Caco-2 (cell line): ENCODE results near the gene ING3. TPM values are rescaled to one million over a fixed set of nuclear protein-coding genes. Genes with fewer than 3 reads are reported as not detected.

Source experiments
- BruUV-seq: library from RNA; stranded (reverse); fragments of 400-500 nt; replicated peaks from 2 replicates; lab custom pipeline; 2021; lab: Mats Ljungman, UMichigan
- CTCF ChIA-PET: fragments of 300-600 bp; sonication (Branson Sonifier 250); formaldehyde crosslinking; loops from one replicate; lab custom pipeline; 2022; ENCODE audit warnings: antibody characterized with exemption; lab: Charles Lee
- POLR2A ChIA-PET: fragments of 300-600 bp; sonication (Branson Sonifier 250); formaldehyde crosslinking; loops from one replicate; lab custom pipeline; 2022; ENCODE audit warnings: antibody characterized with exemption; lab: Charles Lee
- DNase-seq, 2 experiments: peaks; one replicate each; pipeline versions ENCODE4 v3.0.0 to v3.0.0-alpha.2; 2020 to 2022
- H3K27me3 ChIP-seq: replicated peaks from 2 replicates; pipeline ENCODE4 v1.6.0; 2011; ENCODE audit warnings: low read length; ENCODE audit not compliant: control insufficient read depth, insufficient read depth
- H3K36me3 ChIP-seq: 2 replicates; pipeline ENCODE4 v1.5.1; 2011; ENCODE audit warnings: low read length; ENCODE audit not compliant: control insufficient read depth, insufficient read depth
- H3K4me1 ChIP-seq: fragments of 250-450 bp; sonication (Bioruptor Pico); 2 replicates; pipeline ENCODE4 v1.5.1; 2020; ENCODE audit warnings: mild to moderate bottlenecking
- H3K4me3 ChIP-seq: 2 replicates; pipeline ENCODE4 v1.5.1; 2011; ENCODE audit warnings: low read depth, mild to moderate bottlenecking, control low read depth, low read length
- H3K9me3 ChIP-seq: fragments of 250-450 bp; sonication (Bioruptor Pico); 2 replicates; pipeline ENCODE4 v1.5.1; 2020; ENCODE audit warnings: mild to moderate bottlenecking, moderate library complexity
- H3K27ac Mint-ChIP-seq: one replicate; pipeline ENCODE4 v1.8.0; 2022; ENCODE audit warnings: mixed read lengths; ENCODE audit not compliant: unreplicated experiment
- H3K27me3 Mint-ChIP-seq: one replicate; pipeline ENCODE4 v1.8.0; 2022; ENCODE audit warnings: mixed read lengths; ENCODE audit not compliant: insufficient read depth, unreplicated experiment
- H3K36me3 Mint-ChIP-seq: one replicate; pipeline ENCODE4 v1.8.0; 2022; ENCODE audit warnings: mild to moderate bottlenecking, mixed read lengths; ENCODE audit not compliant: insufficient read depth, unreplicated experiment
- H3K4me1 Mint-ChIP-seq: one replicate; pipeline ENCODE4 v1.8.0; 2022; ENCODE audit warnings: low read depth, mixed read lengths; ENCODE audit not compliant: unreplicated experiment
- H3K4me3 Mint-ChIP-seq: one replicate; pipeline ENCODE4 v1.8.0; 2022; ENCODE audit warnings: mild to moderate bottlenecking, moderate library complexity, mixed read lengths; ENCODE audit not compliant: unreplicated experiment
- H3K9me3 Mint-ChIP-seq: one replicate; pipeline ENCODE4 v1.8.0; 2022; ENCODE audit warnings: mixed read lengths; ENCODE audit not compliant: unreplicated experiment
- intact Hi-C: fragments of 100-400 bp; cut with micrococcal nuclease; formaldehyde crosslinking; loops from one replicate; pipeline ENCODE4 v1.10.0; 2022; ENCODE audit not compliant: unreplicated experiment
- total RNA-seq: library from RNA; stranded (reverse); gene quantifications from 2 replicates; pipeline ENCODE4 v1.2.3, GENCODE V29; 2022
- TF ChIP-seq, protein P1 (sequence below), 2 experiments: fragments of 200-600 bp in 1 of 2; IDR thresholded peaks; 1 replicate in 1 of 2; 2 replicates in 1 of 2; pipeline versions ENCODE4 v1.5.1 to v1.8.0; 2011 to 2022; ENCODE audit warnings: antibody characterized with exemption in 1 of 2, control low read depth in 1 of 2, inconsistent platforms in 1 of 2, low read depth in 1 of 2, low read length in 1 of 2, mild to moderate bottlenecking in 1 of 2, moderate library complexity in 1 of 2; ENCODE audit not compliant: insufficient read depth in 1 of 2, severe bottlenecking in 1 of 2, unreplicated experiment in 1 of 2

ING3 gene
- total RNA-seq, 1 experiment from 2014 or later: 14.6 TPM

DNA sequence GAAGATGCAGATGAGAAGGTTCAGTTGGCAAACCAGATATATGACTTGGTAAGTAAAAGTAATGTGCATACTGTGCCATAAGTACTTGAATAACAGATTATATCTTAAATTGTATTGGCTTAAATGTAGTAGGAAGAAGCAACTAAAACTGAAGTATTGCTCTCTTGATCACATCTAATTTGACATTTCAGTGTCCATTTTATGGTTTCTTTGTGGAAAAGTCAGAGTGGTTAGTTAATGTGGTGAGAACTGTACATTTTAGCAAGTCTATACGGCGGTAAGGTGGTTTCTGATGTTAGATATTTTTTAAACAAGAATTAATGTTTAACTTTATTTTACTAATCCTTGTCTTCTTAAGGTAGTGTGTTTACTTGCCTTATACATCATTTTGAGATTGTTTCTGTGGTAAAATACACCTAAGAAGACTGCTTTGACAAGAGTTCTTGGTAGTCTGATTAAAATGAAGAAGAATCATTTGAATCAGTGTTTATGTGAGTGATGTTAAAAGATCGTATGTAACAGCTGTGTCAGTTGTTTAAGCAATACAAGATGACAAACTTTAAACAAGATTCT, 5.1 kb downstream of the ING3 start:
- Mint-ChIP-seq H3K9me3 (no peaks in the 10 kb centered on the region), H3K36me3 (peaks cover 32% of the 10 kb centered on the region), H3K27me3 (no peaks in the 10 kb centered on the region), H3K27ac (no peak overlapping the region), H3K4me3 (no peak overlapping the region), H3K4me1 (no peaks in the 10 kb centered on the region)
- no peaks in the 10 kb centered on the region for H3K9me3 ChIP-seq
- ChIA-PET POLR2A (no interaction called here), CTCF (no interaction called here)
- BruUV-seq: no TSS peak
- H3K4me3 ChIP-seq: no peak overlapping the region
- DNase-seq: no peak
- H3K4me1 ChIP-seq: no peaks in the 10 kb centered on the region
- intact Hi-C loops: no loop called here
- TF ChIP-seq, protein P1, sequence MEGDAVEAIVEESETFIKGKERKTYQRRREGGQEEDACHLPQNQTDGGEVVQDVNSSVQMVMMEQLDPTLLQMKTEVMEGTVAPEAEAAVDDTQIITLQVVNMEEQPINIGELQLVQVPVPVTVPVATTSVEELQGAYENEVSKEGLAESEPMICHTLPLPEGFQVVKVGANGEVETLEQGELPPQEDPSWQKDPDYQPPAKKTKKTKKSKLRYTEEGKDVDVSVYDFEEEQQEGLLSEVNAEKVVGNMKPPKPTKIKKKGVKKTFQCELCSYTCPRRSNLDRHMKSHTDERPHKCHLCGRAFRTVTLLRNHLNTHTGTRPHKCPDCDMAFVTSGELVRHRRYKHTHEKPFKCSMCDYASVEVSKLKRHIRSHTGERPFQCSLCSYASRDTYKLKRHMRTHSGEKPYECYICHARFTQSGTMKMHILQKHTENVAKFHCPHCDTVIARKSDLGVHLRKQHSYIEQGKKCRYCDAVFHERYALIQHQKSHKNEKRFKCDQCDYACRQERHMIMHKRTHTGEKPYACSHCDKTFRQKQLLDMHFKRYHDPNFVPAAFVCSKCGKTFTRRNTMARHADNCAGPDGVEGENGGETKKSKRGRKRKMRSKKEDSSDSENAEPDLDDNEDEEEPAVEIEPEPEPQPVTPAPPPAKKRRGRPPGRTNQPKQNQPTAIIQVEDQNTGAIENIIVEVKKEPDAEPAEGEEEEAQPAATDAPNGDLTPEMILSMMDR (IDR thresholded peaks at IDR 0.05; ENCODE audit: insufficient read depth in 1 of 2, low read depth in 1 of 2, low read length in 1 of 2, severe bottlenecking in 1 of 2, unreplicated experiment in 1 of 2): no peak
- H3K36me3 ChIP-seq: no peaks in the 10 kb centered on the region
- no peaks in the 10 kb centered on the region for H3K27me3 ChIP-seq

DNA sequence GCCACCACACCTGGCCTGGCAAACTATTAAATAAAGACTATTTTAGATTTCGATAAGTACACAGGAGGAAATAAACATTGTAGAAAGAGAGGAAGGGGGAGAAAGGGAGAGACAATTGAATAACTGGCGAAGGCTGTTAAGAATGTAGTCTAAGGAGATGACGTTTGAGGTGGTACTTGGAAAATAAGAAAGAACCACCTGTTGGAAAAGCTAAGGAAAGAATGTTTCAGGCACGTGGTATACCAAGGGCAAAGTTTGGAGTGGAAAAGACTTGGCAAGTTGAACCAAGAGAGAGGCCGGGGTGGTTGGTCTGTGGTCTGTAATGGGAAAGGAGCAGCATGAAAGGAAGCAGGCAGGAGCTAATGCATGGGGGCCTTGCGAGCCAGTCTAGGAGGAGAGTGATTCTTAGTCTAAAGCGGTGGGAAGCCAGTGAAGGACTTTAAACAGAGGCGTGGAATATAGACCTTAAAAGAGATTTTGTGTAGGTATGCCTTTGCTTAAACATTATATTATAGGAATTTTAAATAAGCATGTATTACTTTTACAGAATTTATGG, 9.4 kb downstream of the ING3 start:
- Mint-ChIP-seq H3K9me3 (no peaks in the 10 kb centered on the region), H3K36me3 (peaks cover 14% of the 10 kb centered on the region), H3K4me3 (no peak overlapping the region), H3K27me3 (no peaks in the 10 kb centered on the region), H3K4me1 (no peaks in the 10 kb centered on the region), H3K27ac (peak overlapping the region; percentile 2)
- BruUV-seq: no TSS peak
- intact Hi-C loops: no loop called here
- TF ChIP-seq, protein P1 (IDR thresholded peaks at IDR 0.05; ENCODE audit: insufficient read depth in 1 of 2, low read depth in 1 of 2, low read length in 1 of 2, severe bottlenecking in 1 of 2, unreplicated experiment in 1 of 2): no peak
- Histone ChIP-seq H3K36me3 (no peaks in the 10 kb centered on the region), H3K4me3 (no peak overlapping the region), H3K9me3 (no peaks in the 10 kb centered on the region), H3K27me3 (no peaks in the 10 kb centered on the region), H3K4me1 (no peaks in the 10 kb centered on the region)
- POLR2A ChIA-PET: no interaction called here
- DNase-seq: no peak
- CTCF ChIA-PET: no interaction called here

DNA sequence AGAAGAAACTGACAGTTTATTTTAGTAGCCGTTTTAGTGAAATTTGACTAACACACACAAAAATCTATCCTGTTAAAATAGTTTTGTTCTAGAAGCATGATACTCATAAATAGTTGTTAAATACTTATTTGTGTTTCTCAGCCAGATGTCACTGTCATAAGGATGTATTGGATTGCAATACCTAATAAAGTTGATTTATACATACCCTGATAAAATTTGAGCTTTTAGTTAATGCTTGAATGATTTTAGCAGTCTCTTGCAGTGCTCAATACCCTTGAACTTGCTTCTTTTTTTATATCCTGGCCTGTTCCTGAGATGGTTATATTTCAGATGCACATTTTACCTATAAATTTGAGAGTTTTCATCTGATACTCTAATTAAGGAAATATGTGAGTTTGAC, 10.1 kb downstream of the ING3 start:
- Mint-ChIP-seq H3K27ac (no peak overlapping the region), H3K4me1 (no peaks in the 10 kb centered on the region), H3K9me3 (no peaks in the 10 kb centered on the region), H3K27me3 (no peaks in the 10 kb centered on the region), H3K4me3 (no peak overlapping the region), H3K36me3 (peaks cover 7% of the 10 kb centered on the region)
- Histone ChIP-seq H3K4me1 (no peaks in the 10 kb centered on the region), H3K4me3 (no peak overlapping the region), H3K9me3 (no peaks in the 10 kb centered on the region), H3K27me3 (no peaks in the 10 kb centered on the region), H3K36me3 (no peaks in the 10 kb centered on the region)
- no peak for DNase-seq
- POLR2A ChIA-PET: no interaction called here
- intact Hi-C loops: no loop called here
- CTCF ChIA-PET: no interaction called here
- BruUV-seq: no TSS peak
- TF ChIP-seq, protein P1 (IDR thresholded peaks at IDR 0.05; ENCODE audit: insufficient read depth in 1 of 2, low read depth in 1 of 2, low read length in 1 of 2, severe bottlenecking in 1 of 2, unreplicated experiment in 1 of 2): no peak
